Neural cell (in vitro differentiated cells): ENCODE data around the gene PDCD1LG2. TPM values are rescaled to one million over a fixed set of nuclear protein-coding genes. Genes with fewer than 3 reads are reported as not detected.

Experiments
- H2AFZ ChIP-seq: fragments of 200-600, 300-800 bp; sonication (generic), shearing (Covaris generic); 2 replicates; pipeline ENCODE4 v1.6.0; 2014; ENCODE audit warnings: low read depth, mild to moderate bottlenecking, antibody characterized with exemption, low read length, moderate library complexity
- H3F3A ChIP-seq: fragments of 200-600 bp; shearing (Covaris generic); 2 replicates; pipeline ENCODE4 v1.6.1; 2016; ENCODE audit warnings: mild to moderate bottlenecking, moderate library complexity, mixed read lengths, antibody characterized with exemption, low read length; ENCODE audit not compliant: insufficient read depth, poor library complexity, severe bottlenecking
- H3K27ac ChIP-seq: fragments of 200-600, 300-800 bp; sonication (generic), shearing (Covaris generic); 2 replicates; pipeline ENCODE4 v1.5.1; 2014; ENCODE audit warnings: mild to moderate bottlenecking, low read length, moderate library complexity
- H3K27me3 ChIP-seq: fragments of 300-800, 200-600 bp; sonication (generic), shearing (Covaris generic); 2 replicates; pipeline ENCODE4 v1.6.0; 2014; ENCODE audit warnings: mild to moderate bottlenecking, low read depth, low read length, moderate library complexity; ENCODE audit not compliant: insufficient read depth
- H3K36me3 ChIP-seq: fragments of 300-800, 200-600 bp; sonication (generic), shearing (Covaris generic); 2 replicates; pipeline ENCODE4 v1.5.1; 2014; ENCODE audit warnings: mild to moderate bottlenecking, antibody characterized with exemption, low read length, moderate library complexity; ENCODE audit not compliant: insufficient read depth
- H3K4me2 ChIP-seq: fragments of 300-800, 200-600 bp; sonication (generic), shearing (Covaris generic); 2 replicates; pipeline ENCODE4 v1.6.0; 2014; ENCODE audit warnings: mild to moderate bottlenecking, low read length
- H3K4me3 ChIP-seq: fragments of 300-800, 200-600 bp; sonication (generic), shearing (Covaris generic); 2 replicates; pipeline ENCODE4 v1.5.1; 2014; ENCODE audit warnings: mild to moderate bottlenecking, low read length, moderate library complexity
- H3K79me2 ChIP-seq: fragments of 200-600 bp; shearing (Covaris generic); replicated peaks from 2 replicates; pipeline ENCODE4 v1.6.0; 2014; ENCODE audit warnings: mild to moderate bottlenecking, low read length, moderate library complexity; ENCODE audit not compliant: insufficient read depth
- H3K9ac ChIP-seq: fragments of 300-800, 200-600 bp; sonication (generic), shearing (Covaris generic); 2 replicates; pipeline ENCODE4 v1.6.1; 2016; ENCODE audit warnings: mild to moderate bottlenecking, low read length, mixed read lengths
- H3K9me2 ChIP-seq: fragments of 200-600 bp; shearing (Covaris generic); 2 replicates; pipeline ENCODE4 v1.6.1; 2016; ENCODE audit warnings: mild to moderate bottlenecking, low read length, mixed read lengths; ENCODE audit not compliant: insufficient read depth
- H3K9me3 ChIP-seq: fragments of 200-600, 300-800 bp; sonication (generic), shearing (Covaris generic); 2 replicates; pipeline ENCODE4 v1.6.1; 2016; ENCODE audit warnings: mild to moderate bottlenecking, mixed run types, low read length, moderate library complexity, mixed read lengths
- H4K20me1 ChIP-seq: fragments of 200-600 bp; shearing (Covaris generic); 2 replicates; pipeline ENCODE4 v1.6.1; 2016; ENCODE audit warnings: mild to moderate bottlenecking, mixed run types; ENCODE audit not compliant: insufficient read depth
- EP300 ChIP-seq: fragments of 450-650 bp; conservative IDR thresholded peaks from 2 replicates; pipeline ENCODE4 v1.6.1; 2014; ENCODE audit warnings: antibody characterized with exemption, mild to moderate bottlenecking, moderate library complexity; ENCODE audit not compliant: poor library complexity, severe bottlenecking
- EZH2 ChIP-seq: fragments of 200-600, 300-800 bp; shearing (Covaris generic), sonication (generic); IDR thresholded peaks from 2 replicates; pipeline ENCODE4 v1.6.1; 2014; ENCODE audit warnings: antibody characterized with exemption, low read length, borderline replicate concordance, mild to moderate bottlenecking; ENCODE audit not compliant: insufficient read depth, poor library complexity, severe bottlenecking
- MXI1 ChIP-seq: fragments of 450-650 bp; conservative IDR thresholded peaks from 2 replicates; pipeline ENCODE4 v1.6.1; 2014; ENCODE audit warnings: antibody characterized with exemption, mild to moderate bottlenecking; ENCODE audit not compliant: poor library complexity, severe bottlenecking
- POLR2AphosphoS5 ChIP-seq: IDR thresholded peaks from 2 replicates; pipeline ENCODE4 v1.6.1; 2012
- RAD21 ChIP-seq: fragments of 450-650 bp; conservative IDR thresholded peaks from 2 replicates; pipeline ENCODE4 v1.6.1; 2014; ENCODE audit warnings: antibody characterized with exemption, mild to moderate bottlenecking, moderate library complexity
- SMC3 ChIP-seq: fragments of 450-650 bp; conservative IDR thresholded peaks from 2 replicates; pipeline ENCODE4 v1.6.1; 2014; ENCODE audit warnings: antibody characterized with exemption, mild to moderate bottlenecking, moderate library complexity; ENCODE audit not compliant: poor library complexity
- TAF1 ChIP-seq: IDR thresholded peaks from 2 replicates; pipeline ENCODE4 v1.6.1; 2012; ENCODE audit warnings: low read depth
- polyA plus RNA-seq: library from polyadenylated mRNA; depleted of rRNA; stranded (reverse); fragments of >200 nt; gene quantifications from 2 replicates; pipeline ENCODE4 v1.2.3, GENCODE V29; 2014
- TF ChIP-seq, protein P1 (sequence below): IDR thresholded peaks from 2 replicates; pipeline ENCODE4 v1.6.1; 2012; ENCODE audit warnings: borderline replicate concordance
- TF ChIP-seq, protein P2 (sequence below): fragments of 450-650 bp; IDR thresholded peaks from 2 replicates; pipeline ENCODE4 v1.5.1; 2014; ENCODE audit warnings: antibody characterized with exemption, mild to moderate bottlenecking, moderate library complexity; ENCODE audit not compliant: poor library complexity, severe bottlenecking

PDCD1LG2 gene
- polyA plus RNA-seq, 1 donor from 2014 or later = not detected

DNA sequence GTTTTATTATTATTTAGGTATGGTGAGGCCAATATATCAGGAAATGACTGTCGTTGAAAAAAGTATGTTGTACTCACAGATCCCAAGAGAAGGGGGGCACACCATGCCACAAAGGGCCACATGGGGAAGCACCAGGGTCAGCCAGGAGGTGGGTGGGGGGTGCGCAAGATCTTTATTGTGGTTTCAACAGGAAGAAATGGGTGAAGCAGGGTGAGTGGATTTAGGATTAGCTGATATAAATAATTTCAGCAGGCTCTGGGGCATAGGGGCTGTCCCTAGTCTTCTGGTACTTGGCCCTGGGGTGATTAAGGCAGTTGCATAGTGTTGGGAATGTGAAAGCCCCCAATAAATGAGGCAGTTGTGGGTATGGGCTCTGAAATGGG, 8.6 kb downstream of the PDCD1LG2 start:
- no peak overlapping the region for H3K4me3 ChIP-seq
- TF ChIP-seq, protein P1, sequence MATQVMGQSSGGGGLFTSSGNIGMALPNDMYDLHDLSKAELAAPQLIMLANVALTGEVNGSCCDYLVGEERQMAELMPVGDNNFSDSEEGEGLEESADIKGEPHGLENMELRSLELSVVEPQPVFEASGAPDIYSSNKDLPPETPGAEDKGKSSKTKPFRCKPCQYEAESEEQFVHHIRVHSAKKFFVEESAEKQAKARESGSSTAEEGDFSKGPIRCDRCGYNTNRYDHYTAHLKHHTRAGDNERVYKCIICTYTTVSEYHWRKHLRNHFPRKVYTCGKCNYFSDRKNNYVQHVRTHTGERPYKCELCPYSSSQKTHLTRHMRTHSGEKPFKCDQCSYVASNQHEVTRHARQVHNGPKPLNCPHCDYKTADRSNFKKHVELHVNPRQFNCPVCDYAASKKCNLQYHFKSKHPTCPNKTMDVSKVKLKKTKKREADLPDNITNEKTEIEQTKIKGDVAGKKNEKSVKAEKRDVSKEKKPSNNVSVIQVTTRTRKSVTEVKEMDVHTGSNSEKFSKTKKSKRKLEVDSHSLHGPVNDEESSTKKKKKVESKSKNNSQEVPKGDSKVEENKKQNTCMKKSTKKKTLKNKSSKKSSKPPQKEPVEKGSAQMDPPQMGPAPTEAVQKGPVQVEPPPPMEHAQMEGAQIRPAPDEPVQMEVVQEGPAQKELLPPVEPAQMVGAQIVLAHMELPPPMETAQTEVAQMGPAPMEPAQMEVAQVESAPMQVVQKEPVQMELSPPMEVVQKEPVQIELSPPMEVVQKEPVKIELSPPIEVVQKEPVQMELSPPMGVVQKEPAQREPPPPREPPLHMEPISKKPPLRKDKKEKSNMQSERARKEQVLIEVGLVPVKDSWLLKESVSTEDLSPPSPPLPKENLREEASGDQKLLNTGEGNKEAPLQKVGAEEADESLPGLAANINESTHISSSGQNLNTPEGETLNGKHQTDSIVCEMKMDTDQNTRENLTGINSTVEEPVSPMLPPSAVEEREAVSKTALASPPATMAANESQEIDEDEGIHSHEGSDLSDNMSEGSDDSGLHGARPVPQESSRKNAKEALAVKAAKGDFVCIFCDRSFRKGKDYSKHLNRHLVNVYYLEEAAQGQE = no peak
- TF ChIP-seq EZH2 (no peak), RAD21 (no peak), POLR2AphosphoS5 (no peak)
- H3K4me2 ChIP-seq = no peak overlapping the region
- no peak overlapping the region for H3K27ac ChIP-seq
- no peaks in the 10 kb centered on the region for H3K79me2 ChIP-seq
- H3K27me3 ChIP-seq = no peaks in the 10 kb centered on the region
- no peak overlapping the region for H3K9ac ChIP-seq
- H3K9me3 ChIP-seq = no peaks in the 10 kb centered on the region
- H4K20me1 ChIP-seq = no peaks in the 10 kb centered on the region
- H3K9me2 ChIP-seq = no peaks in the 10 kb centered on the region
- H2AFZ ChIP-seq = no peak overlapping the region
- H3F3A ChIP-seq = no peaks in the 10 kb centered on the region
- no peaks in the 10 kb centered on the region for H3K36me3 ChIP-seq

DNA sequence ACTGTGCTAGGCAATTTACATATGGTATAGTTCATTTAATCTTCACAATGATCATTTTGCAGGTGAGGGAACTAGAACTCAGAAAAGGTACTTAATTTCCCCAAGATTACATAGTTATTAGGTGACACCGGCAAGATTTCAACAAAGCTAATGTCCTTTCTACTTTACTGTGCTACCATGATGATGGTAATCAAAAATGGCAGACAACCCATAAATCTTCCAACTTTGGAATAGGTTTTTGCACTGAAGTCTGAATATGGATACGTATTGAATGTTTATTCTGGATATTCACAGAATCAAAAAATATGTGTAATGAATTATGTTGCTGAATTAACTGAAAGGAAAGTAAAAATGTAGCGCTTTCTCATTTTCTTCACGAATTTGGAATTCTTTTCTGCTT, 13.8 kb downstream of the PDCD1LG2 start:
- H3K9ac ChIP-seq = no peak overlapping the region
- H4K20me1 ChIP-seq = no peaks in the 10 kb centered on the region
- H3K27ac ChIP-seq = no peak overlapping the region
- no peaks in the 10 kb centered on the region for H3F3A ChIP-seq
- TF ChIP-seq POLR2AphosphoS5 (no peak), SMC3 (no peak), EZH2 (no peak), RAD21 (no peak), EP300 (no peak), MXI1 (no peak), TAF1 (no peak)
- TF ChIP-seq, protein P2, sequence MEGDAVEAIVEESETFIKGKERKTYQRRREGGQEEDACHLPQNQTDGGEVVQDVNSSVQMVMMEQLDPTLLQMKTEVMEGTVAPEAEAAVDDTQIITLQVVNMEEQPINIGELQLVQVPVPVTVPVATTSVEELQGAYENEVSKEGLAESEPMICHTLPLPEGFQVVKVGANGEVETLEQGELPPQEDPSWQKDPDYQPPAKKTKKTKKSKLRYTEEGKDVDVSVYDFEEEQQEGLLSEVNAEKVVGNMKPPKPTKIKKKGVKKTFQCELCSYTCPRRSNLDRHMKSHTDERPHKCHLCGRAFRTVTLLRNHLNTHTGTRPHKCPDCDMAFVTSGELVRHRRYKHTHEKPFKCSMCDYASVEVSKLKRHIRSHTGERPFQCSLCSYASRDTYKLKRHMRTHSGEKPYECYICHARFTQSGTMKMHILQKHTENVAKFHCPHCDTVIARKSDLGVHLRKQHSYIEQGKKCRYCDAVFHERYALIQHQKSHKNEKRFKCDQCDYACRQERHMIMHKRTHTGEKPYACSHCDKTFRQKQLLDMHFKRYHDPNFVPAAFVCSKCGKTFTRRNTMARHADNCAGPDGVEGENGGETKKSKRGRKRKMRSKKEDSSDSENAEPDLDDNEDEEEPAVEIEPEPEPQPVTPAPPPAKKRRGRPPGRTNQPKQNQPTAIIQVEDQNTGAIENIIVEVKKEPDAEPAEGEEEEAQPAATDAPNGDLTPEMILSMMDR = no peak
- TF ChIP-seq, protein P1 = no peak
- no peaks in the 10 kb centered on the region for H3K79me2 ChIP-seq
- H3K27me3 ChIP-seq = no peaks in the 10 kb centered on the region
- H2AFZ ChIP-seq = no peak overlapping the region
- no peak overlapping the region for H3K4me3 ChIP-seq
- H3K4me2 ChIP-seq = no peak overlapping the region
- no peaks in the 10 kb centered on the region for H3K9me3 ChIP-seq
- no peaks in the 10 kb centered on the region for H3K9me2 ChIP-seq
- no peaks in the 10 kb centered on the region for H3K36me3 ChIP-seq
